Measurements from ENCODE around the gene TNNC1.

The TNNC1 gene

GRCh38 chr3:52458770-52459545 lies 5.1 kb upstream of the TNNC1 start:
- no peak overlapping the region for H3K4me3 ChIP-seq (ENCODE audit: low read depth, low read length)

GRCh38 chr3:52458031-52458760 lies 4.4 kb upstream of the TNNC1 start:
- H3K4me3 ChIP-seq (ENCODE audit: low read depth, low read length), result no peak overlapping the region

DNA sequence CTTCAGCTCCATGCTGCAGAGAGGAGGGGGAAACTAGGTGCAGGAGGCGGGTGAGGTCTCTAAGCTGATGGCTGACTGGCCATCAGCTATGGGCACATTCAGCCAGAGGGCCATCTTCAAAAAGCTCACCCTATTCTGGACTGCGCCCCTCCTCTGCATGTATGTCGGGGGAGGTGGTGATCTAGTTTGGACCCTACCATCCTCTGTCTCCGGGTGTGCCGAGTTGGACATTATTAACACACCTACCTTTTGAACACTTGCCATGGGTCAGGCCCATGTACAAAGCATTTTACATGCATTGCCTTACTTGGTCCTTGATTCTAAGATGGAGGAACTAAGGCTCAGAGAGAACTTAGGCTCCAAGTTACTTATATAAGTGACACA lies 3.0 kb upstream of the TNNC1 start:
- H3K4me3 ChIP-seq (ENCODE audit: low read depth, low read length), result peak overlapping the region; percentile 70

DNA sequence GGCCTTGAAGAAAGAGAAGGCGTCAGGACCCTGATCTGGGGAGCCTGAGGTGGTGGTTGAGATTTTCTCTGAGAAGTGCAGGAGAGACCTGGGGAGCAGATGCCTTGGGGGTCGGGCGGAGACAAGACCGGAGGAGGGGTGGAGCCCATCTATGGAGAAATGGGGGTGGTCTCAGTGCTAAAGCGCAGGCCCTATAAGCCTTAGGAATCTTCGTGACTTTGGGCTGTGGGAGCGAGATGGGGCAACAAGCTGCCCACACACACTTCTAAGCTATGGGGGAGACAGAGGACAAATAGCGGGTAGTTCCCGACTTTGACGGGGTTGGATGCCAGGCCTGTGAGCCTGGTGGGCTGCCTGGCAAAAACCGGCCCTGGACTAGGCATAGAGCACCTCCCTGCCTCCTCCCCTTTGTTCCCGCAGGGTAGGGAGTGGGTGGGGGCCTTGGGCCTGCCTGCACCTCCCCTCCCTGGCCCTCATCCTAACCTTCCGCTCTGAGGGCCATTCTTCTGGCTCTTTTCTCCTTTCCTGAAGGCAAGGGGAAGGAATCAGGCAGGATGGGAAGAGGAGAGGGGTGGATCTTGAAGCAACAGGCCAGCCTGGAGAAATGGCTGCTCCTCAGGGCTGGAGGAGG lies 2.4 kb upstream of the TNNC1 start:
- peak overlapping the region; percentile 70 for H3K4me3 ChIP-seq (ENCODE audit: low read depth, low read length)

- peak within 1 kb of the TSS; percentile 70 for H3K4me3 ChIP-seq (ENCODE audit: low read depth, low read length)
Measured at GRCh38 chr3:52455283-52456168, 1.7 kb upstream of the TNNC1 start, which contains the start of gene NISCH. Gene NISCH (plus strand): TSS chr3:52455604. CDS start chr3:52455642, 38 bp downstream.

GRCh38 chr3:52454938-52455282 lies 1.1 kb upstream of the TNNC1 start:
- peak overlapping the region; percentile 14 for H3K4me3 ChIP-seq (ENCODE audit: low read depth, low read length)

- H3K4me3 ChIP-seq (ENCODE audit: low read depth, low read length), result no peak overlapping the region
Measured at GRCh38 chr3:52454250-52454937, 553 bp upstream of the TNNC1 start.

DNA sequence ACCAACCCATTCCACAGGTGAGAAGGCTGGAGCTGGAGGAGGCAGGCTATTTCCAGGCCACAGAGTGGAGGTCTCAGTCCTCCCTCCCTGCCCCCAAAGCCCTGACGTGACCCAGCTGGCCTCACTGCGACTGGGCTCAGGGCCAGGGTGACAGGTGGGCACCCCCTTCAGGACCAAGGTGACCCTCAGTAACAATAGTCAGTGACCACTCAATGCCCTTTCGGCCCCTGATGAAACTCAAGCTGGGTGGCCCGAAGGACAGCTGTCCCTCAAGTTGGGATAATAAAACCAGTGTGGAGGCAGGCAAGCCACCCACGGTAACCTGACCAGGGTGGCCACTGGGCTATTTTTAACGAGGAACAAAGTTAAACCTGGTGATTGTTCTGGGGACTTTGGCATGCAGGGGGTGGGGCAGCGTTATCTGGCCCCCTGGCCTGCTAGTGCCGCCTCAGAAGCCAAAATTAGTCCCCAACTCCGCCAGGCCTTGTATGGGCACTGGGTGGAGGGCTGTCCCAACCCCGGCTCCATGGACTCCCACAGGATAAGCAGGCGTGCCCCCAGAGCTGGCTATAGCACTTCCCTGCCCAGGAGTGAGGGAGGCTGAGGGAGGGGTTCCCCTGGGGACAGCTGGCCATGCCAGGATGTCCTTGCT lies 1.1 kb downstream of the TNNC1 start:
- H3K4me3 ChIP-seq (ENCODE audit: low read depth, low read length), result no peak overlapping the region

DNA sequence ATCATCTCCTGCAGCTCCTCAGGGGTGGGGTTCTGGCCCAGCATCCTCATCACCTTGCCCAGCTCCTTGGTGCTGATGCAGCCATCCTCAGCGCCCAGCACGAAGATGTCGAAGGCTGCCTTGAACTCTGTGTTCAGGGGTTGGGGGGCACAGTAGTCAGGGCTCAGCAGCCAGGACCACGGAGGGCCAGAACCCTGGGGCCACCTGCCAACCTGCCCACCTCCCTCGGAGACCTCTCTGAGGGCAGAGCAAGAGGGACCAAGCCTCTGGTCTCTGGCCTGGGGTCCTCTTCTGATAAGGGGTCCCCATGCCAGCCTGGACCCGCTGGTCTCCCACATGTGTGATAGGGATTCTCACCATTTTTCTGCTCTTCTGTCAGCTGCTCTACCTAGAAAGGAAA lies 1.7 kb downstream of the TNNC1 start:
- no peak overlapping the region for H3K4me3 ChIP-seq (ENCODE audit: low read depth, low read length)

DNA sequence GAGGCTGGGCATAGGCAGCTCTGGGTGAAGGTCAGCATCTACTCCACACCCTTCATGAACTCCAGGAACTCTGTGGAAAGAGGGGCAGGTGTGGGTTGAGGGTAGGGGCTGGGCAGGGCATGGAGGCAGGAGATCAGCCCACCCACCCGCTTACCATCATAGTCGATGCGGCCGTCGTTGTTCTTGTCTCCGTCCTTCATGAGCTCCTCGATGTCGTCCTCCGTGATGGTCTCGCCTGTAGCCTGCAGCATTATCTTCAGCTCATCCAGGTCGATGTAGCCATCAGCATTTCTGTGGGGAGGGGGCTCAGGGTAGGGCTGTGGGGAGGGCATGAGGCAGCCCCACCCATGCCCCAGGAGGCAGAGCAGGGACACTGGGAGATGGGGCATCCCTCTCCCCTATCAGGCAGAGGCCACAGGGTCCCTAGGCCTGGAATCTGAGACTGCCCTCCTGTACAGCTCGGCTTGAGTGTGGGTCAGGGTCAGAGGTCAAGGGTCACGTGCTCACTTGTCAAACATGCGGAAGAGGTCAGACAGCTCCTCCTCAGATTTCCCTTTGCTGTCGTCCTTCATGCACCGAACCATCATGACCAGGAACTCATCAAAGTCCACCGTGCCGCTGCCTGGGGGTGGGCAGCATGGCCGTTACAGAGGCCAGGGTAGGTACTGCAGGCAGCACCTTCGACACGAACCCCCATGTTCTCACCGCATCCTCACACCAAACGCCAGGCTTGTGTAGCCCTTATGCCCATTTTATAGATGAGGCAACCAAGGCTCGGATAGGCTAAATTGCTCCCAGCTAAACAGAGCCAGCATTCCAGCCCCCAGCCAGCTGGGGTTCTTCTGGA lies 2.4 kb downstream of the TNNC1 start:
- H3K4me3 ChIP-seq (ENCODE audit: low read depth, low read length), result no peak overlapping the region

DNA sequence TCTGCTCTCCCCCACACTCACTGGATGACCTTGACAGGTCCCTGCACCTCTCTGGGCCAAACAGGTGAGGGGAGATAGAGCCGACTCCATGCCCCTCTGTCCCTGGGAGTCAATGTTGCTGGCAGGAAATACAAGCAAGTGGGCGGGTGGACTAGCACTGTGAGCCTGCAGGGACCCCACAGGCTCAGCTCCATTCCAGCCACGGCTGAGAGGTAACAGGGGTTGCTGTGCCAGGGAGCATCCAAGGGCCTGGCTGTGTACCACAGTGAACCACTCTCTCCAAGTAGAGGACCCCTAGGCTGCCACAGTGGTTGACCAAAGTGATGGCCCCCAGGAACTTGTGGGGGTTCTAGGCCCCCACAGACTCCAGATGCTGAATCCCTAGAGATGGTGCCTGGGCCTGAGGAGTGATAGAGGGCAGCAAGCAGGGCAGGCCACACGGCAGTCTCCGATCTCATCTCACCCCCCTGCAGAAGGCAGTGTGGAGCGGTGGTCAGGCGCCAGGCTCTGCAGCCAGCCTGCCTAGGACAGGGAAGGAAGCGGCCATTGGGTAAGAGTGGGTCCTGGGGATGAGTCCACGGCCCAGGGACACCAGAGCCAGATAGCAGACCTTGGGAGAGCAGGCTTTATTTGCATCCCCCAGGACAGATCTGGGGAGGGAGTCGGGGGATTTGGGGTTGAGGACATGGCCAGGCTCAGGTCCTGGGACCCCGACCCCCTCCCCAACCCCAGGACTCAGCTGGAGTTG lies 3.2 kb downstream of the TNNC1 start:
- no peak overlapping the region for H3K4me3 ChIP-seq (ENCODE audit: low read depth, low read length)

GRCh38 chr3:52447512-52448355 lies 6.1 kb downstream of the TNNC1 start:
- no peak overlapping the region for H3K4me3 ChIP-seq (ENCODE audit: low read depth, low read length)

DNA sequence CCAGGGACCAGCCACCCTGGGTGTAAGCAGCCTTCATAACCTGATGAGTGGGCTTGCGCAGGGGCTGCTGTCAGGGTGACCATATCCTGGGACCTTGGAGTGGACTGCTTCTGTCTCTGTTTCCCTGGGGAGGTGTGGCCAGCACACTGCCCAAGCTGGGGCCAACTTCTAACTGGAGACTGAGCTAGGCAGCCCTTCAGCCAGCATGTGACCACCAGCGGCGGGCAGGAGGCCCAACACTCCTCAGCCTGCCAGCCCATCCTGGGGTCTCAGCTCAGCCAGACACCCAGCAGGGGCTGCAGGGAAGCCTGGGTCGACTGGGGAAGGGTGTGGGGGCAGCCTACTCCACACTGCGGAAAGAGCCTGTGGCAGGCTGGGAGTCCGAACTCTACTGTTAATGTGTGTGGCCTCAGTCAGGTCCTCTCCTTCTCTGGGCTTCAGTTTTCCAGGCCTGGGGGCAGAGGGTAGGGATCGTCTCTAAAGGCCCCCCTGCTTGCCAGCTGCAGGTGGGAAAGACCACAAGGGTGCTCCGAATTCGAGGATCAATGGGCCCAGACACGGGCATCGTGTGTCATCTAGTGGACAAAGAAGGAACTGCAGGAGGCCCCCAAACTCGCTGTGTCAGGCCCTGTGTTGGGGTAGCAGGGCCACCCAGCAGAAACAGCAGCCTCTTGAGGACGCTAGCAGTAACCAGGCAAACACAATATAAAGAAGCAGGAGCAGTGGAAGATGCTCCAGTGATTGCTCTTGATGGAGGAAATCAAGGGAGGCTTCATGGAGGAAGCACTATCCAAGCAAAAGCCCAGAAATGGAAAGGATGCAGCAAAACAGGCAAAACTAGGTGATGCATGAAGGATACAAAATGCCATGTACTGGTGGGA lies 7.0 kb downstream of the TNNC1 start:
- H3K4me3 ChIP-seq (ENCODE audit: low read depth, low read length), result no peak overlapping the region

DNA sequence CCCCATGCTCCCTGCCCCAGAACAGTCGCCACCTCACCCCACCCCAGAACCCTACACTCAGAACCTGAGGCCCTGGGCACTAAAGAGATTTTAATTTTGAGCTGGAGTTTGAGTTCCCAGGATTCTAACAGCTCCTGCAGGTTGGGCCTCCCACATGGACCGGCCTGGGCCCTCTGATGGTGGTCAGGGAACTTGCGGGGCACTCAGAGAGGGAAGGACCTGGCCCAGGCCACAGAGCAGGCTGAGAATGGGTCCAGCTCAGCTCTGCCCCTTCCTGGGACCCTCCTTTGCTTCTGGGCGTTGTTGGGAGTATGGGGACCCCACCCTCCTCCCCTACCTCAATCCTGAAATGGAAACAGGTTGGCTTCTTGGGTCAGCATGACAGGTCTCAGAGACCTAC lies 7.8 kb downstream of the TNNC1 start:
- no peak overlapping the region for H3K4me3 ChIP-seq (ENCODE audit: low read depth, low read length)

- no peak within 1 kb of the TSS for H3K4me3 ChIP-seq (ENCODE audit: low read depth, low read length)
Measured at GRCh38 chr3:52444860-52445793, 8.7 kb downstream of the TNNC1 start, which contains the start of gene SEMA3G. Gene SEMA3G (minus strand): TSS chr3:52445103. CDS start chr3:52445027, 76 bp downstream.

Measured in iPS-11a (cell line).